GM12878 (cell line): ENCODE measurements around the gene SSR1. TPM values are rescaled to one million over a fixed set of nuclear protein-coding genes. Genes with fewer than 3 reads are reported as not detected.

Source experiments
- CHD2 ChIP-seq: IDR thresholded peaks from 2 replicates; pipeline ENCODE4 v1.6.1; 2011; ENCODE audit warnings: low read depth, low read length, improper control_type of control experiment, borderline replicate concordance
- EP300 ChIP-seq, 2 experiments: fragments of 150-350 bp in 1 of 2; IDR thresholded peaks; 2 replicates each; pipeline ENCODE4 v1.6.1; 2011 to 2012; ENCODE audit warnings: low read depth in 2 of 2, low read length in 2 of 2, borderline replicate concordance in 1 of 2, improper control_type of control experiment in 1 of 2, inconsistent platforms in 1 of 2; ENCODE audit not compliant: control insufficient read depth in 1 of 2
- EZH2 ChIP-seq: IDR thresholded peaks from 2 replicates; pipeline ENCODE4 v1.6.1; 2012; ENCODE audit warnings: low read depth, mild to moderate bottlenecking, control low read depth, inconsistent platforms, low read length, borderline replicate concordance; ENCODE audit not compliant: control insufficient read depth
- KAT2A ChIP-seq: conservative IDR thresholded peaks from 2 replicates; pipeline ENCODE4 v1.6.1; 2011; ENCODE audit warnings: low read depth, low read length; ENCODE audit not compliant: control insufficient read depth
- POLR2AphosphoS5 ChIP-seq: IDR thresholded peaks from 2 replicates; pipeline ENCODE4 v1.6.1; 2011; ENCODE audit warnings: mild to moderate bottlenecking, low read length, inconsistent platforms
- POU2F2 ChIP-seq: IDR thresholded peaks from 3 replicates; pipeline ENCODE4 v1.6.1; 2011; ENCODE audit warnings: low read depth, mild to moderate bottlenecking, low read length, borderline replicate concordance
- TBL1XR1 ChIP-seq: IDR thresholded peaks from 2 replicates; pipeline ENCODE4 v1.6.1; 2012; ENCODE audit warnings: low read depth, low read length, improper control_type of control experiment
- polyA plus RNA-seq, 11 experiments: library from polyadenylated mRNA; depleted of rRNA in 4 of 11; unstranded in 6 of 11; stranded (reverse) in 5 of 11; fragments of >200 nt; fragmentation: Nextera tagmentation in 4 of 11; fragmentation: Illumina TruSeq in 1 of 11; extraction: Ambion mirVana in 4 of 11; extraction: Trizol in 1 of 11; gene quantifications; 1 replicate in 1 of 11; 2 replicates in 10 of 11; pipeline versions ENCODE4 v1.2.1 to v1.2.3, GENCODE V29; 2011 to 2016; ENCODE audit warnings: inconsistent platforms in 2 of 11, missing spikeins in 2 of 11, low read depth in 1 of 11
- total RNA-seq, 4 experiments: library from RNA; depleted of rRNA in 3 of 4; stranded (reverse); fragments of >200 nt in 3 of 4; fragmentation: Illumina TruSeq in 1 of 4; extraction: Trizol in 1 of 4; gene quantifications; 2 replicates each; pipeline versions ENCODE4 v1.2.1 to v1.2.3, GENCODE V29; 2013 to 2021
- TF ChIP-seq, protein P1 (sequence below): fragments of 150-350 bp; IDR thresholded peaks from 2 replicates; pipeline ENCODE4 v1.6.1; 2016; ENCODE audit warnings: low read depth, low read length
- TF ChIP-seq, protein P2 (sequence below): IDR thresholded peaks from 2 replicates; pipeline ENCODE4 v1.6.1; 2011; ENCODE audit warnings: borderline replicate concordance, low read depth, mild to moderate bottlenecking, moderate library complexity, mixed read lengths, low read length; ENCODE audit not compliant: insufficient read depth; ENCODE audit errors: extremely low read length
- TF ChIP-seq, protein P3 (sequence below): fragments of 450-650 bp; IDR thresholded peaks from 2 replicates; pipeline ENCODE4 v1.6.1; 2016; ENCODE audit warnings: mild to moderate bottlenecking

The SSR1 gene
- total and polyA plus RNA-seq, 10 of the 15 experiments (the other 5 are each of a cell fraction or from before 2014, with no cell fraction given) = 42.0 to 209 (median 128) TPM

DNA sequence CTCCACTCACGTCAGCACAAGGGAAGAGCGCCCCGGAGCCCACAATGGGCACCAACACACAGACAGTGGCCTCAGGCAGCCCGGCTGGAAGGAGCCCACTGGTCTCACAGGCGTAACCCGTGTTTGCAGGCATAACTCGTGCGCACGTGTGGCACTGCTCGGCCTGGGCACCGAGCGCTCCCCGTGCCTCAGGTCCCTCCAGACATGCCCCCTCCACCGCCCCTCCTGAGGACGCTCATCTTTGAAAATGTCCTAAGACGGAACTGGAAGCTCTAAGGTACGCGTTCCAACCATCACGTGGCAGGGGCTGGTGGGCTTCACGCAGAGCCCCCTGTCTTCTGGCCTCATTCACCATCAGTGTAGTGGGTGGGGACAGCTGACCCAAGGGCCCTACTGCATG is 44.6 kb downstream of the SSR1 start (continued):
- TF ChIP-seq, protein P1, sequence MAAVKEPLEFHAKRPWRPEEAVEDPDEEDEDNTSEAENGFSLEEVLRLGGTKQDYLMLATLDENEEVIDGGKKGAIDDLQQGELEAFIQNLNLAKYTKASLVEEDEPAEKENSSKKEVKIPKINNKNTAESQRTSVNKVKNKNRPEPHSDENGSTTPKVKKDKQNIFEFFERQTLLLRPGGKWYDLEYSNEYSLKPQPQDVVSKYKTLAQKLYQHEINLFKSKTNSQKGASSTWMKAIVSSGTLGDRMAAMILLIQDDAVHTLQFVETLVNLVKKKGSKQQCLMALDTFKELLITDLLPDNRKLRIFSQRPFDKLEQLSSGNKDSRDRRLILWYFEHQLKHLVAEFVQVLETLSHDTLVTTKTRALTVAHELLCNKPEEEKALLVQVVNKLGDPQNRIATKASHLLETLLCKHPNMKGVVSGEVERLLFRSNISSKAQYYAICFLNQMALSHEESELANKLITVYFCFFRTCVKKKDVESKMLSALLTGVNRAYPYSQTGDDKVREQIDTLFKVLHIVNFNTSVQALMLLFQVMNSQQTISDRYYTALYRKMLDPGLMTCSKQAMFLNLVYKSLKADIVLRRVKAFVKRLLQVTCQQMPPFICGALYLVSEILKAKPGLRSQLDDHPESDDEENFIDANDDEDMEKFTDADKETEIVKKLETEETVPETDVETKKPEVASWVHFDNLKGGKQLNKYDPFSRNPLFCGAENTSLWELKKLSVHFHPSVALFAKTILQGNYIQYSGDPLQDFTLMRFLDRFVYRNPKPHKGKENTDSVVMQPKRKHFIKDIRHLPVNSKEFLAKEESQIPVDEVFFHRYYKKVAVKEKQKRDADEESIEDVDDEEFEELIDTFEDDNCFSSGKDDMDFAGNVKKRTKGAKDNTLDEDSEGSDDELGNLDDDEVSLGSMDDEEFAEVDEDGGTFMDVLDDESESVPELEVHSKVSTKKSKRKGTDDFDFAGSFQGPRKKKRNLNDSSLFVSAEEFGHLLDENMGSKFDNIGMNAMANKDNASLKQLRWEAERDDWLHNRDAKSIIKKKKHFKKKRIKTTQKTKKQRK = no peak
- TF ChIP-seq CHD2 = no peak
- no peak for TF ChIP-seq POU2F2
- TF ChIP-seq, protein P2, sequence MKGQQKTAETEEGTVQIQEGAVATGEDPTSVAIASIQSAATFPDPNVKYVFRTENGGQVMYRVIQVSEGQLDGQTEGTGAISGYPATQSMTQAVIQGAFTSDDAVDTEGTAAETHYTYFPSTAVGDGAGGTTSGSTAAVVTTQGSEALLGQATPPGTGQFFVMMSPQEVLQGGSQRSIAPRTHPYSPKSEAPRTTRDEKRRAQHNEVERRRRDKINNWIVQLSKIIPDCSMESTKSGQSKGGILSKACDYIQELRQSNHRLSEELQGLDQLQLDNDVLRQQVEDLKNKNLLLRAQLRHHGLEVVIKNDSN = no peak
- TF ChIP-seq KAT2A = no peak
- TF ChIP-seq EZH2 = no peak
- no peak for TF ChIP-seq EP300 (IDR thresholded peaks at IDR 0.05; ENCODE audit: borderline replicate concordance in 1 of 2, control insufficient read depth in 1 of 2, low read depth in 2 of 2, low read length in 2 of 2)
- TF ChIP-seq, protein P3, sequence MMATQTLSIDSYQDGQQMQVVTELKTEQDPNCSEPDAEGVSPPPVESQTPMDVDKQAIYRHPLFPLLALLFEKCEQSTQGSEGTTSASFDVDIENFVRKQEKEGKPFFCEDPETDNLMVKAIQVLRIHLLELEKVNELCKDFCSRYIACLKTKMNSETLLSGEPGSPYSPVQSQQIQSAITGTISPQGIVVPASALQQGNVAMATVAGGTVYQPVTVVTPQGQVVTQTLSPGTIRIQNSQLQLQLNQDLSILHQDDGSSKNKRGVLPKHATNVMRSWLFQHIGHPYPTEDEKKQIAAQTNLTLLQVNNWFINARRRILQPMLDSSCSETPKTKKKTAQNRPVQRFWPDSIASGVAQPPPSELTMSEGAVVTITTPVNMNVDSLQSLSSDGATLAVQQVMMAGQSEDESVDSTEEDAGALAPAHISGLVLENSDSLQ = no peak
- TF ChIP-seq POLR2AphosphoS5 = no peak
- no peak for TF ChIP-seq TBL1XR1
